GM10847 (cell line): ENCODE data around the gene PTPRN2.

ENCODE experiments used
- POLR2A ChIP-seq: IDR thresholded peaks from 2 replicates; pipeline ENCODE4 v1.6.1; 2011; ENCODE audit not compliant: insufficient read length; ENCODE audit errors: extremely low read depth

PTPRN2 gene

DNA sequence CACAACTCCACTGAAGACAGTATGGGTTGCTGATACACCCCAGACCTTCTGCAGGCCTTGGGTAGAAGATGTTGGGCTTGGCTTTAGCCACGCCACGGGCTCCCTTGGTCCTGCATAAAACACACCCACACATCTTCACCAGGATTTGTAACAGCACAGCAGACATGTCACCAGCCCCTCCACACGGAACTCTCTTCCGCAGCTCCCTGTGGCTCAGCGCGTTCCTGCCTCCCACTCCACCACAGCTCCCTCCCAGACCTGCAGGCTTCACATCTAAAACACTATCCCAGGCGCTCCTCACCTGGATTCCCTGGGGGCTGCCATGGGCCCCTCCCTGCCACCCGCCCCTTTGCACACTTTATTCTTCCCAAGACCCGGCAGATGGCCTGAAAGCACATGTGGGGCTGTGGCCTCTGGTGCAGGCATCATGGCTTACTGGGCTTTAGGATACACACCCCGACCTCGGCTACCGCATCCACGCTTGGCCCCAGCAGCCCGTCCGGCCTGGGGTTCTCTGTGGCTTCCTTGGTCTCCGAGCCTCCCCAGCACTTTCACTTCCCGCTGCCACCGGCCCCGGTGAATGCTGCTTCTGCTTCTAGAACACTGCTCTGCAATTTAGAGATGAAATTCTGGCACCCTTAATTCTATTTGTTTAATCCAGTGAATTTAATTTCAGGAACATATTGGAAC is 818.0 kb downstream of the PTPRN2 start:
- no peak for TF ChIP-seq POLR2A

- no peak for TF ChIP-seq POLR2A
Measured at GRCh38 chr7:157769086-157769485, 818.5 kb downstream of the PTPRN2 start.

- no peak for TF ChIP-seq POLR2A
Measured at GRCh38 chr7:157768198-157768597, 819.4 kb downstream of the PTPRN2 start.

- no peak for TF ChIP-seq POLR2A
Measured at GRCh38 chr7:157767506-157768197, 820.0 kb downstream of the PTPRN2 start.

DNA sequence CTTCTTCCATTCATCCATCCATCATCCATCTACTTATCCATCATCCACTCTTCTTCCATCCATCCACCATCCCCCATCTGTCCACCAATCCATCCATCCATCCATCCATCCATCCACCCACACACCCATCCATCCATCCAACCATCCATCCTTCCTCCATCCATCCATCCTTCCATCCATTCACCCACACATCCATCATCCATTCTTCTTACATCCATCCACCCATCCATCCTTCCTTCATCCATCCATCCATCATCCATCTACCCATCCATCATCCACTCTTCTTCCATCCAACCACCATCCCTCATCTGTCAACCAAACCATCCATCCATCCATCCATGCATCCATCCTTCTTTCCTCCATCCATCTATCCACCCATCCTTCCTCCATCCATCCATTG is 821.5 kb downstream of the PTPRN2 start:
- no peak for TF ChIP-seq POLR2A

GRCh38 chr7:157764946-157765537 is 822.6 kb downstream of the PTPRN2 start:
- TF ChIP-seq POLR2A, result no peak

GRCh38 chr7:157764193-157764592 is 823.4 kb downstream of the PTPRN2 start:
- no peak for TF ChIP-seq POLR2A

- TF ChIP-seq POLR2A, result no peak
Measured at GRCh38 chr7:157763279-157764000, 824.2 kb downstream of the PTPRN2 start.

GRCh38 chr7:157762824-157763223 is 824.8 kb downstream of the PTPRN2 start:
- TF ChIP-seq POLR2A, result no peak

DNA sequence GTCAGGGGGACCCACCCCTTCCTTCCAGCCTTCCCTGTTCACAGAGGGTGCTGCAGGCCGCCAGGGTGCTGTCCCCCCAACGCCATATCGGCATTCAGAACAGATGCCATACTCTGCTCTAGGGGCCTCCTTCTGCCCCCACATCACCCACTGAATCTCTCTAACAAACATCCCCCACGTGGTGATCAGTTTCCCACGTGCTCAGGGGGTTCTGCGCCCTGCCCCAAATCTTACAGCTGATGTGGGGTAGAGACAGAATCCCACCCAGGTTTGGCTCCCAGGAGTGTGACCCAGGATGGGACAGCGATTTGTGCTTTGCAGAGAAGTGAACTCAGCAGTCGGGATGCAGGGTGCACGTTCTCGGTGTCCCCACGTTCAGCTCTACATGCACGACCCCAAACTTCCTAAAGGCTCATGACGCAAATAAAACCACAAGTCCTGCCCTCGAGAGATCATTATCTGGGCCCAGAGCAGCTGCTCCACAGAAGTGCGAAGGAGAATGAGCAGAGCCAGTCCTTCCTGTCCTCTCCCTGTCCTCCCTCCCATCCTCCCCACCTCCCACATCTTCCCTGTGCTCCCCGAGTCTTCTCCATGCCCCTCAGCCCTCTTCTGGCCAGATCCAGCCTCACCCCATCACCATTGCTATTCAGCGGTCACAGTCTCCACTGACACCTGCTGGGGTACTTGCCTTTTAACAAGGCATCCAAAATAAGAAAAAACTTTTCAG is 827.5 kb downstream of the PTPRN2 start:
- no peak for TF ChIP-seq POLR2A

DNA sequence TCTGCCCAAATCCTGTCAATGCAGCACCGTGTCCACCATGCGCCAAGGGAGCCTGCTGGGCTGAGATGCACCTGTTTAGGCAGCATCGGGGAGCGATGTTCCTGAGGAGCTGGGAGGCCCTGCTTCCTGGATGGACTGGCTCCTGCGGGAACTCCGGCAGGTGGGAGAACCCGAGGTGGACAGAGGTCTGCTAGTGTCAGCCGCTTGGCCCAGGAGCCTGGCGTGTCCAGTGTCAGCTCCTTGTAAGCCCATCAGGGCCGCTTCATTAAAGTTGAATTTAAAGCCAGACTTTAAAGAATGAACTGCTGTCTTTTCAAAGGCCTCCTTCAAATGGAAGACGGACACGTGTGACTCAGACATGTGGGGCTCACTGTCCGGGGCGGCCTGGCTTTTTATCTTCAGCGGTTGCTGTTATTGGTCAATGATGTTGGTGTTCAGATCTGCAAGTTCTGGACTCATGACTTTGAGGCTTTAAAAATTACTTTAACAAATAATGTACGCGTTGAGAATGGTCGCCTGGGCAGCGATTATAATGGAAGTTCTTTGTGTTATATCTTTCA is 828.3 kb downstream of the PTPRN2 start:
- no peak for TF ChIP-seq POLR2A

- TF ChIP-seq POLR2A, result no peak
Measured at GRCh38 chr7:157758468-157759245, 829.0 kb downstream of the PTPRN2 start.

DNA sequence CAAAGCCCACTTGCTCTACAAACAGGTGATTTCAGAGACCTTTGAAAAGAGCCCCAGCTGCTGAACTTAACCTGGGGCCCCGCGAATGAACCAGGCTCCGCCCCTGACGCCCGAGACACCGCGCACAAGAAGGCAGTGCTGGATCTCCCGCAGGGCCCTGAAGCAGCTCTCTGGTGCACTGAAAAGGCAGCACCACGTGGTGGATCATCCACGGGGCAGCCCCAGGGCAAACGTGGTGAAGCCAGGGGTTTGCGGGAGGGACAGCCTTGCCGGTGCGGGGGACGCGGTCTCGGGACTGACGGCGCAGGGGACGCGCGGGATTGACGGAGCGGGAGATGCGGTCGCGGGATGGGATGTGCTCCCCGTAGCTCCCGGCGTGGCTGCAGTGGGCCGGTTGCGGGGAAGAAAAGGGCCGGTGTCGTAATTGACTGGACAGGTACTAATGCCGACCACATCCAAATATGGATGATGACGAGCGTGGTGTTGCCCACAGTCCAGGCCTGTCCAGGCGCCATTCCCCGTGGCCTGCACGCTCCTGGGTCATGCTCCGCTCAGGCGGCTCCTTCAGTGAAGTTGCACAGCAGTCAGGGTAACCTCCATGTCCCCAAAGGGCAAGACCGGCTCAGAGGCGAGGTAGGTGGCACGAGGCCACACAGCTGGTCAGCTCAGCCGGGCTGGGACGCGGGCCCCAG is 829.7 kb downstream of the PTPRN2 start:
- no peak for TF ChIP-seq POLR2A

GRCh38 chr7:157757211-157757610 is 830.4 kb downstream of the PTPRN2 start:
- no peak for TF ChIP-seq POLR2A

DNA sequence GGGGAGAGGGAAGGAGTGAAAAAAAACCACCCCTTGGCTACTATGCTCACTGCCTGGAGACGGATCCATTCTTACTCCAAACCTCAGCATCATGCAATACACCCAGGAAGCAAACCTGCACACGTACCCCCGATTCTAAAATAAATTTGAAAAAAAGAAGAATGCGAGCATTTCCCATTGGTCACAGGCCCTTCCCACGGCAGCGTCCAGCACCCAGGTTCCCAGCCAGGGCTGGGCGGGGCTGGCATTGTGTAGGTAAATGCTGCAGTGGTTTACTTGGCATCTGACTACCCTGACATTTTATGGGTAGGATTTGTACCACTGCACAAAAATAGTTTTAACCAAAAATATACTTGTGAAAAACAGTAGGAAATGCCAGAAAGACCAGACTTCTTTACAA is 831.9 kb downstream of the PTPRN2 start:
- TF ChIP-seq POLR2A, result no peak
